Measurements from ENCODE around the gene PRL. TPM values are rescaled to one million over a fixed set of nuclear protein-coding genes. Genes with fewer than 3 reads are reported as not detected.

The PRL gene
- total RNA-seq, 3 donors from 2014 or later (not counting 1 experiment from before 2014, with no cell fraction given) = not detected

DNA sequence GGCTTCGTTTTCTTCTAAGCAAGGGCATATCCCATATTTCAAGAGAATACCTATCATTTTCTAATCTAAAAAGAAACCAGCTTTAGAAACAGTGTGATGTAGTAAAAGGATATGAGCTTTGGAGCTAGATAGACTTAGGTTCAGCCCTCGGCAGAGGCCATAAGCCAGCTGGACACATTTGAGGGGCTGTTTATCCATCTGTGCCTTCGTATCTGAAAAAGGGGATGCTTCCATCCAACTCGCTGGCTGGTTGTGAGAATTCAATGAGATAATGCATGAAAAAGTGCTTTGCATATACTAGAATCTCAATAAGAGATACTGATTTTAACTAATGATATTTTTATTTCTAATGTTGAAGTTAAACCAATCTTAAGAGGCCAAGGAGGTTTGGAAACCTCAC lies 58.0 kb downstream of the PRL start:
- Histone ChIP-seq H3K4me1 (ENCODE audit: control insufficient read depth, insufficient read depth, low read length) (no peaks in the 10 kb centered on the region), H3K27me3 (ENCODE audit: control insufficient read depth, insufficient read depth, low read length) (no peaks in the 10 kb centered on the region), H3K9me3 (ENCODE audit: control insufficient read depth, insufficient read depth, low read length) (peaks cover 2% of the 10 kb centered on the region), H3K27ac (ENCODE audit: low read length) (no peak overlapping the region), H3K4me3 (ENCODE audit: low read length) (no peak overlapping the region), H3K36me3 (ENCODE audit: control insufficient read depth, insufficient read depth, low read length) (no peaks in the 10 kb centered on the region)
- intact Hi-C loops (cut with micrococcal nuclease) = no loop called here
- no peak overlapping the region for H3K27ac Mint-ChIP-seq
- no peaks in the 10 kb centered on the region for H3K36me3 Mint-ChIP-seq
- H3K4me3 Mint-ChIP-seq = no peak overlapping the region
- ATAC-seq (no peak), DNase-seq (no peak)
- H3K27me3 Mint-ChIP-seq (ENCODE audit: low read depth in 2 of 2) = no peaks in the 10 kb centered on the region
- H3K9me3 Mint-ChIP-seq = peaks cover 10 to 13% of the 10 kb centered on the region in 2 donors
- 73% methylated on average over 3 of the region's 4 CpGs for WGBS (ENCODE audit: insufficient coverage)
- no peak for TF ChIP-seq CTCF (IDR thresholded peaks at IDR 0.05)
- no peaks in the 10 kb centered on the region for H3K4me1 Mint-ChIP-seq

DNA sequence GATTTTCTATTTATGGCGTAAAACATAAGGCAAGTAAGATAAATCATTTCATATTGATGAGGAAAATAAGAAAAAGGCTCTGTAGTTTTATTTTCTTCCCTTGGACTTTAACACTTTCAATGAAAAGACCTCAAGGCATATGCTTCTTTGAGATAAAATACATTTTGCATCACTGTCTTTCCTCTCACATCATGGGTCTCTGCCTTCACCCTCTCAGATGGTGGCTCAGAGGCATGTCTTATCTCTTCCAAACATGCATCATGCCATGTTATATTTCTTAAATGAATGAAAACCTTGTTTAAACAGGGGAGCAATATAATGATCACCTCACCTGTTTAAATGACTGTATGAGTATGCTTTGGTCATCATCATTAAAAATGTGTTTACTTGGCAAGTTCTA lies 59.3 kb downstream of the PRL start:
- no CpG with 5 or more reads among the region's 1 CpG for WGBS (ENCODE audit: insufficient coverage)
- no peaks in the 10 kb centered on the region for H3K27me3 ChIP-seq (ENCODE audit: control insufficient read depth, insufficient read depth, low read length)
- peaks cover 10 to 12% of the 10 kb centered on the region in 2 donors for H3K9me3 Mint-ChIP-seq
- no peaks in the 10 kb centered on the region for H3K36me3 ChIP-seq (ENCODE audit: control insufficient read depth, insufficient read depth, low read length)
- intact Hi-C loops (cut with micrococcal nuclease) = no loop called here
- ATAC-seq = no peak
- H3K4me1 ChIP-seq (ENCODE audit: control insufficient read depth, insufficient read depth, low read length) = no peaks in the 10 kb centered on the region
- H3K9me3 ChIP-seq (ENCODE audit: control insufficient read depth, insufficient read depth, low read length) = peaks cover 2% of the 10 kb centered on the region
- DNase-seq = no peak
- no peaks in the 10 kb centered on the region for H3K36me3 Mint-ChIP-seq
- no peak overlapping the region for H3K4me3 ChIP-seq (ENCODE audit: low read length)
- no peaks in the 10 kb centered on the region for H3K4me1 Mint-ChIP-seq
- H3K27me3 Mint-ChIP-seq (ENCODE audit: low read depth in 2 of 2) = no peaks in the 10 kb centered on the region
- no peak overlapping the region for H3K27ac Mint-ChIP-seq
- H3K27ac ChIP-seq (ENCODE audit: low read length) = no peak overlapping the region
- no peak for TF ChIP-seq CTCF (IDR thresholded peaks at IDR 0.05)
- no peak overlapping the region for H3K4me3 Mint-ChIP-seq

All from natural killer cell (primary cell).